ENCODE measurements around the gene ABTB2. TPM values are rescaled to one million over a fixed set of nuclear protein-coding genes. Genes with fewer than 3 reads are reported as not detected.

ABTB2 gene
- total RNA-seq, 1 experiment from 2014 or later: 46.3 TPM

- BruUV-seq (replicated peaks): no TSS peak
- H3K27ac ChIP-seq (ENCODE audit: low read depth, low read length, poor library complexity, severe bottlenecking): no peak overlapping the region
- ChIA-PET CTCF (no interaction called here), POLR2A (ENCODE audit: low non-redundant PET) (no interaction called here)
- H3K4me1 ChIP-seq (ENCODE audit: insufficient read depth, low read length, poor library complexity, severe bottlenecking): peaks cover 46% of the 10 kb centered on the region
- no peaks in the 10 kb centered on the region for H3K9me3 ChIP-seq (ENCODE audit: low read depth, low read length, poor library complexity, severe bottlenecking)
- DNase-seq (ENCODE audit: low spot score): no peak
- no peaks in the 10 kb centered on the region for H3K27me3 ChIP-seq (replicated peaks; ENCODE audit: insufficient read depth, low read depth, low read length, poor library complexity)
- TF ChIP-seq CTCF (conservative IDR thresholded peaks at IDR 0.05; ENCODE audit: low read depth, low read length) (no peak), EZH2 (IDR thresholded peaks at IDR 0.05; ENCODE audit: borderline replicate concordance, low read depth, low read length, poor library complexity, severe bottlenecking) (no peak)
- no peaks in the 10 kb centered on the region for H3K36me3 ChIP-seq (ENCODE audit: insufficient read depth, low read length, poor library complexity, severe bottlenecking)
- no peak overlapping the region for H3K4me3 ChIP-seq (ENCODE audit: low read depth, low read length, poor library complexity, severe bottlenecking)
- intact Hi-C loops (cut with micrococcal nuclease; ENCODE audit: unreplicated experiment): no loop called here
Observed at GRCh38 chr11:34341931-34342533, 15.8 kb downstream of the ABTB2 start.

- Histone ChIP-seq H3K27ac (ENCODE audit: low read depth, low read length, poor library complexity, severe bottlenecking) (no peak overlapping the region), H3K36me3 (ENCODE audit: insufficient read depth, low read length, poor library complexity, severe bottlenecking) (no peaks in the 10 kb centered on the region), H3K9me3 (ENCODE audit: low read depth, low read length, poor library complexity, severe bottlenecking) (no peaks in the 10 kb centered on the region), H3K4me1 (ENCODE audit: insufficient read depth, low read length, poor library complexity, severe bottlenecking) (peaks cover 45% of the 10 kb centered on the region), H3K27me3 (replicated peaks; ENCODE audit: insufficient read depth, low read depth, low read length, poor library complexity) (no peaks in the 10 kb centered on the region), H3K4me3 (ENCODE audit: low read depth, low read length, poor library complexity, severe bottlenecking) (no peak overlapping the region)
- intact Hi-C loops (cut with micrococcal nuclease; ENCODE audit: unreplicated experiment): no loop called here
- ChIA-PET POLR2A (ENCODE audit: low non-redundant PET) (no interaction called here), CTCF (no interaction called here)
- TF ChIP-seq EZH2 (IDR thresholded peaks at IDR 0.05; ENCODE audit: borderline replicate concordance, low read depth, low read length, poor library complexity, severe bottlenecking): no peak
- no peak for TF ChIP-seq CTCF (conservative IDR thresholded peaks at IDR 0.05; ENCODE audit: low read depth, low read length)
- no TSS peak for BruUV-seq (replicated peaks)
- no peak for DNase-seq (ENCODE audit: low spot score)
Observed at GRCh38 chr11:34341096-34341495, 16.7 kb downstream of the ABTB2 start.

GRCh38 chr11:34340653-34341052 is 17.2 kb downstream of the ABTB2 start:
- Histone ChIP-seq H3K27ac (ENCODE audit: low read depth, low read length, poor library complexity, severe bottlenecking) (no peak overlapping the region), H3K36me3 (ENCODE audit: insufficient read depth, low read length, poor library complexity, severe bottlenecking) (no peaks in the 10 kb centered on the region), H3K4me3 (ENCODE audit: low read depth, low read length, poor library complexity, severe bottlenecking) (no peak overlapping the region), H3K4me1 (ENCODE audit: insufficient read depth, low read length, poor library complexity, severe bottlenecking) (peaks cover 40% of the 10 kb centered on the region), H3K27me3 (replicated peaks; ENCODE audit: insufficient read depth, low read depth, low read length, poor library complexity) (no peaks in the 10 kb centered on the region), H3K9me3 (ENCODE audit: low read depth, low read length, poor library complexity, severe bottlenecking) (no peaks in the 10 kb centered on the region)
- intact Hi-C loops (cut with micrococcal nuclease; ENCODE audit: unreplicated experiment): no loop called here
- POLR2A ChIA-PET (ENCODE audit: low non-redundant PET): no interaction called here
- TF ChIP-seq CTCF (conservative IDR thresholded peaks at IDR 0.05; ENCODE audit: low read depth, low read length) (no peak), EZH2 (IDR thresholded peaks at IDR 0.05; ENCODE audit: borderline replicate concordance, low read depth, low read length, poor library complexity, severe bottlenecking) (no peak)
- no peak for DNase-seq (ENCODE audit: low spot score)
- CTCF ChIA-PET: no interaction called here
- no TSS peak for BruUV-seq (replicated peaks)

All from A673 (cell line).